ENCODE data around the gene DIPK1B. TPM values are rescaled to one million over a fixed set of nuclear protein-coding genes. Genes with fewer than 3 reads are reported as not detected.

The DIPK1B gene
- total RNA-seq, 1 experiment from 2014 or later, result 45.4 TPM

DNA sequence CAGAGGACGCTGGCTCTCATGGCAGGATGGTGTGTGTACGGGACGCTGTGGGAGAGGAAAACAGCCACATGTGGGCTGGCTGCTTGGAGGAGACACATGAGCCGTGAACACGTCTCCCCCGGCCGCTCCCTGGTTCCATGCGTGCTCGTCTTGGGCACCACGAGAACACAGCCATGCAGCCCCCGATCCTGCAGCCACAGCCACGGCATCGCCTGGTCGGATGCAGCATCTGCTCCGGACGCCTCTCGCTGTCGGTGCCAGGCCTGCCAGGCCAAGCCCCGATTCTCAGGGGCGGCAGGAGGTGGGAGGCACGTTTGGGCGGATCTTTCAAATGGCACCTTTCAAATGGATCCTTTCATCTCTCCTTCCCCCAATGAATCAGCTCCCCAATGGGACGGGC is 27.1 kb downstream of the DIPK1B start (continued):
- TF ChIP-seq, protein P1, sequence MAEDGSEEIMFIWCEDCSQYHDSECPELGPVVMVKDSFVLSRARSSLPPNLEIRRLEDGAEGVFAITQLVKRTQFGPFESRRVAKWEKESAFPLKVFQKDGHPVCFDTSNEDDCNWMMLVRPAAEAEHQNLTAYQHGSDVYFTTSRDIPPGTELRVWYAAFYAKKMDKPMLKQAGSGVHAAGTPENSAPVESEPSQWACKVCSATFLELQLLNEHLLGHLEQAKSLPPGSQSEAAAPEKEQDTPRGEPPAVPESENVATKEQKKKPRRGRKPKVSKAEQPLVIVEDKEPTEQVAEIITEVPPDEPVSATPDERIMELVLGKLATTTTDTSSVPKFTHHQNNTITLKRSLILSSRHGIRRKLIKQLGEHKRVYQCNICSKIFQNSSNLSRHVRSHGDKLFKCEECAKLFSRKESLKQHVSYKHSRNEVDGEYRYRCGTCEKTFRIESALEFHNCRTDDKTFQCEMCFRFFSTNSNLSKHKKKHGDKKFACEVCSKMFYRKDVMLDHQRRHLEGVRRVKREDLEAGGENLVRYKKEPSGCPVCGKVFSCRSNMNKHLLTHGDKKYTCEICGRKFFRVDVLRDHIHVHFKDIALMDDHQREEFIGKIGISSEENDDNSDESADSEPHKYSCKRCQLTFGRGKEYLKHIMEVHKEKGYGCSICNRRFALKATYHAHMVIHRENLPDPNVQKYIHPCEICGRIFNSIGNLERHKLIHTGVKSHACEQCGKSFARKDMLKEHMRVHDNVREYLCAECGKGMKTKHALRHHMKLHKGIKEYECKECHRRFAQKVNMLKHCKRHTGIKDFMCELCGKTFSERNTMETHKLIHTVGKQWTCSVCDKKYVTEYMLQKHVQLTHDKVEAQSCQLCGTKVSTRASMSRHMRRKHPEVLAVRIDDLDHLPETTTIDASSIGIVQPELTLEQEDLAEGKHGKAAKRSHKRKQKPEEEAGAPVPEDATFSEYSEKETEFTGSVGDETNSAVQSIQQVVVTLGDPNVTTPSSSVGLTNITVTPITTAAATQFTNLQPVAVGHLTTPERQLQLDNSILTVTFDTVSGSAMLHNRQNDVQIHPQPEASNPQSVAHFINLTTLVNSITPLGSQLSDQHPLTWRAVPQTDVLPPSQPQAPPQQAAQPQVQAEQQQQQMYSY (CRISPR knock-in tag; IDR thresholded peaks at IDR 0.05), result no peak
- TF ChIP-seq, protein P2, sequence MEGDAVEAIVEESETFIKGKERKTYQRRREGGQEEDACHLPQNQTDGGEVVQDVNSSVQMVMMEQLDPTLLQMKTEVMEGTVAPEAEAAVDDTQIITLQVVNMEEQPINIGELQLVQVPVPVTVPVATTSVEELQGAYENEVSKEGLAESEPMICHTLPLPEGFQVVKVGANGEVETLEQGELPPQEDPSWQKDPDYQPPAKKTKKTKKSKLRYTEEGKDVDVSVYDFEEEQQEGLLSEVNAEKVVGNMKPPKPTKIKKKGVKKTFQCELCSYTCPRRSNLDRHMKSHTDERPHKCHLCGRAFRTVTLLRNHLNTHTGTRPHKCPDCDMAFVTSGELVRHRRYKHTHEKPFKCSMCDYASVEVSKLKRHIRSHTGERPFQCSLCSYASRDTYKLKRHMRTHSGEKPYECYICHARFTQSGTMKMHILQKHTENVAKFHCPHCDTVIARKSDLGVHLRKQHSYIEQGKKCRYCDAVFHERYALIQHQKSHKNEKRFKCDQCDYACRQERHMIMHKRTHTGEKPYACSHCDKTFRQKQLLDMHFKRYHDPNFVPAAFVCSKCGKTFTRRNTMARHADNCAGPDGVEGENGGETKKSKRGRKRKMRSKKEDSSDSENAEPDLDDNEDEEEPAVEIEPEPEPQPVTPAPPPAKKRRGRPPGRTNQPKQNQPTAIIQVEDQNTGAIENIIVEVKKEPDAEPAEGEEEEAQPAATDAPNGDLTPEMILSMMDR (IDR thresholded peaks at IDR 0.05), result no peak

DNA sequence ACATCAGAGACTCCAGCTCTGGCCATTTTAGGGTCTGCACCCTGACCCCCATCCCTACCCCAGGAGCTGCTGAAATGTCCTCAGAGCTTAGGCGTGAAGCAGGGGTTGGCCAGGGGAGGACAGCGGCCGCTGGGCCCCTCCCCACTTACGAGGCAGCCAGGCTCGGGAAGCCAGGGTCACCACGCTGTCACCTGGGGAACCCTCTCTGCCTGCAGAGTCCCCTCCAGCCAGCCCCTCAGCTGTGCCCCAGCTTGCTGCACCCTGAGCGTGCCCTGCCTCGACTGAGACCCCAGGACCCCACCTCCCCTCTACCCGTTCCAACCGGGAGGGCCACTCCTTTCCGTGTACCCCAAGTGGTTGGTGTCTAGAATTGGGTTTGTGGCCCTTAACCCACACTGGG is 27.7 kb downstream of the DIPK1B start:
- Mint-ChIP-seq H3K9me3 (peaks cover 3% of the 10 kb centered on the region; the same call in 1 of the 2 replicates), H3K4me3 (no peak overlapping the region), H3K27me3 (ENCODE audit: low read depth) (no peaks in the 10 kb centered on the region), H3K4me1 (no peaks in the 10 kb centered on the region; the same call in none of the 2 replicates), H3K27ac (no peak overlapping the region), H3K36me3 (no peaks in the 10 kb centered on the region)
- CTCF ChIA-PET, result interaction anchor here (0.8 to 4.1 kb wide), 3 partner anchors 10 to 23 kb away, joined by 3 to 40 read pairs (median 3); no protein-coding TSS in a partner anchor
- TF ChIP-seq JUN (CRISPR knock-in tag; IDR thresholded peaks at IDR 0.05) (no peak), FOXP1 (CRISPR knock-in tag; IDR thresholded peaks at IDR 0.05; ENCODE audit: borderline replicate concordance) (no peak), GRHL2 (CRISPR knock-in tag; IDR thresholded peaks at IDR 0.05; ENCODE audit: insufficient replicate concordance, severe bottlenecking) (no peak)
- TF ChIP-seq, protein P3, sequence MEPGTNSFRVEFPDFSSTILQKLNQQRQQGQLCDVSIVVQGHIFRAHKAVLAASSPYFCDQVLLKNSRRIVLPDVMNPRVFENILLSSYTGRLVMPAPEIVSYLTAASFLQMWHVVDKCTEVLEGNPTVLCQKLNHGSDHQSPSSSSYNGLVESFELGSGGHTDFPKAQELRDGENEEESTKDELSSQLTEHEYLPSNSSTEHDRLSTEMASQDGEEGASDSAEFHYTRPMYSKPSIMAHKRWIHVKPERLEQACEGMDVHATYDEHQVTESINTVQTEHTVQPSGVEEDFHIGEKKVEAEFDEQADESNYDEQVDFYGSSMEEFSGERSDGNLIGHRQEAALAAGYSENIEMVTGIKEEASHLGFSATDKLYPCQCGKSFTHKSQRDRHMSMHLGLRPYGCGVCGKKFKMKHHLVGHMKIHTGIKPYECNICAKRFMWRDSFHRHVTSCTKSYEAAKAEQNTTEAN (CRISPR knock-in tag; IDR thresholded peaks at IDR 0.05), result no peak
- TF ChIP-seq, protein P4, sequence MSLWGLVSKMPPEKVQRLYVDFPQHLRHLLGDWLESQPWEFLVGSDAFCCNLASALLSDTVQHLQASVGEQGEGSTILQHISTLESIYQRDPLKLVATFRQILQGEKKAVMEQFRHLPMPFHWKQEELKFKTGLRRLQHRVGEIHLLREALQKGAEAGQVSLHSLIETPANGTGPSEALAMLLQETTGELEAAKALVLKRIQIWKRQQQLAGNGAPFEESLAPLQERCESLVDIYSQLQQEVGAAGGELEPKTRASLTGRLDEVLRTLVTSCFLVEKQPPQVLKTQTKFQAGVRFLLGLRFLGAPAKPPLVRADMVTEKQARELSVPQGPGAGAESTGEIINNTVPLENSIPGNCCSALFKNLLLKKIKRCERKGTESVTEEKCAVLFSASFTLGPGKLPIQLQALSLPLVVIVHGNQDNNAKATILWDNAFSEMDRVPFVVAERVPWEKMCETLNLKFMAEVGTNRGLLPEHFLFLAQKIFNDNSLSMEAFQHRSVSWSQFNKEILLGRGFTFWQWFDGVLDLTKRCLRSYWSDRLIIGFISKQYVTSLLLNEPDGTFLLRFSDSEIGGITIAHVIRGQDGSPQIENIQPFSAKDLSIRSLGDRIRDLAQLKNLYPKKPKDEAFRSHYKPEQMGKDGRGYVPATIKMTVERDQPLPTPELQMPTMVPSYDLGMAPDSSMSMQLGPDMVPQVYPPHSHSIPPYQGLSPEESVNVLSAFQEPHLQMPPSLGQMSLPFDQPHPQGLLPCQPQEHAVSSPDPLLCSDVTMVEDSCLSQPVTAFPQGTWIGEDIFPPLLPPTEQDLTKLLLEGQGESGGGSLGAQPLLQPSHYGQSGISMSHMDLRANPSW (CRISPR knock-in tag; conservative IDR thresholded peaks at IDR 0.05; ENCODE audit: low read depth), result no peak
- POLR2A ChIA-PET, result no interaction called here
- ATAC-seq (no peak), DNase-seq (ENCODE audit: low spot score) (no peak)

DNA sequence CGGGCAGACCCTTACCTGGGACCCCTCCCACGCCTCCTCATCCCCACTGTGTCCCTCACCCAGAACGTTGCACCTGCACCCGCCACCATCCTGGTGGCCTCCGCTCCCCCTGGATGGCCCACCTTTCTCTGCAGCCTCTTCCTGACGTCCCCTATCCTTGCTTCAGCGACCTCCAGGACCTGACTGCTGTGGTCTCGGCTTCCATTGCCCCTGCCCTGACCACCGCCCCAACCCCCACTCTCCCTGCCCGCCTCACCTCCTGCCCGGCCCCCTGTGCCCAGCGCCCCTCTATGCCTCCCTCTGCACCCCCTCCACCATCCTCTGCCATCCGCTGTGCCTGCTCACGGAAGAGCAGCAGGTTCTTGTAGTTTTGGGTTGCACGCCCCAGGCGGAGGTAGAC is 28.1 kb downstream of the DIPK1B start:
- POLR2A ChIA-PET, result no interaction called here
- TF ChIP-seq, protein P5, sequence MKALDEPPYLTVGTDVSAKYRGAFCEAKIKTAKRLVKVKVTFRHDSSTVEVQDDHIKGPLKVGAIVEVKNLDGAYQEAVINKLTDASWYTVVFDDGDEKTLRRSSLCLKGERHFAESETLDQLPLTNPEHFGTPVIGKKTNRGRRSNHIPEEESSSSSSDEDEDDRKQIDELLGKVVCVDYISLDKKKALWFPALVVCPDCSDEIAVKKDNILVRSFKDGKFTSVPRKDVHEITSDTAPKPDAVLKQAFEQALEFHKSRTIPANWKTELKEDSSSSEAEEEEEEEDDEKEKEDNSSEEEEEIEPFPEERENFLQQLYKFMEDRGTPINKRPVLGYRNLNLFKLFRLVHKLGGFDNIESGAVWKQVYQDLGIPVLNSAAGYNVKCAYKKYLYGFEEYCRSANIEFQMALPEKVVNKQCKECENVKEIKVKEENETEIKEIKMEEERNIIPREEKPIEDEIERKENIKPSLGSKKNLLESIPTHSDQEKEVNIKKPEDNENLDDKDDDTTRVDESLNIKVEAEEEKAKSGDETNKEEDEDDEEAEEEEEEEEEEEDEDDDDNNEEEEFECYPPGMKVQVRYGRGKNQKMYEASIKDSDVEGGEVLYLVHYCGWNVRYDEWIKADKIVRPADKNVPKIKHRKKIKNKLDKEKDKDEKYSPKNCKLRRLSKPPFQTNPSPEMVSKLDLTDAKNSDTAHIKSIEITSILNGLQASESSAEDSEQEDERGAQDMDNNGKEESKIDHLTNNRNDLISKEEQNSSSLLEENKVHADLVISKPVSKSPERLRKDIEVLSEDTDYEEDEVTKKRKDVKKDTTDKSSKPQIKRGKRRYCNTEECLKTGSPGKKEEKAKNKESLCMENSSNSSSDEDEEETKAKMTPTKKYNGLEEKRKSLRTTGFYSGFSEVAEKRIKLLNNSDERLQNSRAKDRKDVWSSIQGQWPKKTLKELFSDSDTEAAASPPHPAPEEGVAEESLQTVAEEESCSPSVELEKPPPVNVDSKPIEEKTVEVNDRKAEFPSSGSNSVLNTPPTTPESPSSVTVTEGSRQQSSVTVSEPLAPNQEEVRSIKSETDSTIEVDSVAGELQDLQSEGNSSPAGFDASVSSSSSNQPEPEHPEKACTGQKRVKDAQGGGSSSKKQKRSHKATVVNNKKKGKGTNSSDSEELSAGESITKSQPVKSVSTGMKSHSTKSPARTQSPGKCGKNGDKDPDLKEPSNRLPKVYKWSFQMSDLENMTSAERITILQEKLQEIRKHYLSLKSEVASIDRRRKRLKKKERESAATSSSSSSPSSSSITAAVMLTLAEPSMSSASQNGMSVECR (CRISPR knock-in tag; IDR thresholded peaks at IDR 0.05; ENCODE audit: borderline replicate concordance), result no peak
- TF ChIP-seq RELA (CRISPR knock-in tag; IDR thresholded peaks at IDR 0.05; ENCODE audit: borderline replicate concordance) (no peak), CREB1 (CRISPR knock-in tag; IDR thresholded peaks at IDR 0.05) (no peak), NR3C1 (CRISPR knock-in tag; conservative IDR thresholded peaks at IDR 0.05; ENCODE audit: low read depth) (no peak), FOXP1 (CRISPR knock-in tag; IDR thresholded peaks at IDR 0.05; ENCODE audit: borderline replicate concordance) (no peak), TCF7 (CRISPR knock-in tag; IDR thresholded peaks at IDR 0.05; ENCODE audit: low read depth) (no peak), PRRX2 (CRISPR knock-in tag; IDR thresholded peaks at IDR 0.05) (no peak)
- TF ChIP-seq, protein P6, sequence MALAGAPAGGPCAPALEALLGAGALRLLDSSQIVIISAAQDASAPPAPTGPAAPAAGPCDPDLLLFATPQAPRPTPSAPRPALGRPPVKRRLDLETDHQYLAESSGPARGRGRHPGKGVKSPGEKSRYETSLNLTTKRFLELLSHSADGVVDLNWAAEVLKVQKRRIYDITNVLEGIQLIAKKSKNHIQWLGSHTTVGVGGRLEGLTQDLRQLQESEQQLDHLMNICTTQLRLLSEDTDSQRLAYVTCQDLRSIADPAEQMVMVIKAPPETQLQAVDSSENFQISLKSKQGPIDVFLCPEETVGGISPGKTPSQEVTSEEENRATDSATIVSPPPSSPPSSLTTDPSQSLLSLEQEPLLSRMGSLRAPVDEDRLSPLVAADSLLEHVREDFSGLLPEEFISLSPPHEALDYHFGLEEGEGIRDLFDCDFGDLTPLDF (CRISPR knock-in tag; IDR thresholded peaks at IDR 0.05), result no peak
- TF ChIP-seq, protein P7, sequence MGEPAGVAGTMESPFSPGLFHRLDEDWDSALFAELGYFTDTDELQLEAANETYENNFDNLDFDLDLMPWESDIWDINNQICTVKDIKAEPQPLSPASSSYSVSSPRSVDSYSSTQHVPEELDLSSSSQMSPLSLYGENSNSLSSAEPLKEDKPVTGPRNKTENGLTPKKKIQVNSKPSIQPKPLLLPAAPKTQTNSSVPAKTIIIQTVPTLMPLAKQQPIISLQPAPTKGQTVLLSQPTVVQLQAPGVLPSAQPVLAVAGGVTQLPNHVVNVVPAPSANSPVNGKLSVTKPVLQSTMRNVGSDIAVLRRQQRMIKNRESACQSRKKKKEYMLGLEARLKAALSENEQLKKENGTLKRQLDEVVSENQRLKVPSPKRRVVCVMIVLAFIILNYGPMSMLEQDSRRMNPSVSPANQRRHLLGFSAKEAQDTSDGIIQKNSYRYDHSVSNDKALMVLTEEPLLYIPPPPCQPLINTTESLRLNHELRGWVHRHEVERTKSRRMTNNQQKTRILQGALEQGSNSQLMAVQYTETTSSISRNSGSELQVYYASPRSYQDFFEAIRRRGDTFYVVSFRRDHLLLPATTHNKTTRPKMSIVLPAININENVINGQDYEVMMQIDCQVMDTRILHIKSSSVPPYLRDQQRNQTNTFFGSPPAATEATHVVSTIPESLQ (CRISPR knock-in tag; IDR thresholded peaks at IDR 0.05), result no peak

More for the DNA sequence above, 28.1 kb downstream of the DIPK1B start:
- ATAC-seq, result no peak
- peaks cover 3% of the 10 kb centered on the region; the same call in 1 of the 2 replicates for H3K9me3 Mint-ChIP-seq
- CTCF ChIA-PET, result interaction anchor here (0.8 to 4.1 kb wide), 2 partner anchors 11 to 23 kb away, joined by 3 to 40 read pairs; no protein-coding TSS in a partner anchor
- no peaks in the 10 kb centered on the region for H3K36me3 Mint-ChIP-seq
- H3K27me3 Mint-ChIP-seq (ENCODE audit: low read depth), result no peaks in the 10 kb centered on the region
- no peaks in the 10 kb centered on the region; the same call in none of the 2 replicates for H3K4me1 Mint-ChIP-seq
- no peak overlapping the region for H3K4me3 Mint-ChIP-seq
- no peak for DNase-seq (ENCODE audit: low spot score)
- H3K27ac Mint-ChIP-seq, result no peak overlapping the region
